Measurements from ENCODE around the gene C22orf23. TPM values are rescaled to one million over a fixed set of nuclear protein-coding genes. Genes with fewer than 3 reads are reported as not detected.

C22orf23 gene
- total RNA-seq, 1 donor from 2014 or later: 0.79 TPM

- Mint-ChIP-seq H3K27ac (ENCODE audit: unreplicated experiment) (no peak overlapping the region), H3K4me3 (no peak overlapping the region), H3K9me3 (no peaks in the 10 kb centered on the region), H3K36me3 (ENCODE audit: low read depth) (no peaks in the 10 kb centered on the region), H3K4me1 (no peaks in the 10 kb centered on the region), H3K27me3 (ENCODE audit: low read depth) (no peaks in the 10 kb centered on the region)
- no peak for TF ChIP-seq CTCF (conservative IDR thresholded peaks at IDR 0.05)
- no peak for DNase-seq (ENCODE audit: low read depth, low spot score)
Measured at GRCh38 chr22:37918580-37919270, 34.7 kb downstream of the C22orf23 start.

GRCh38 chr22:37917874-37918548 is 35.4 kb downstream of the C22orf23 start:
- Mint-ChIP-seq H3K4me3 (no peak overlapping the region), H3K27me3 (ENCODE audit: low read depth) (no peaks in the 10 kb centered on the region), H3K27ac (ENCODE audit: unreplicated experiment) (no peak overlapping the region), H3K4me1 (no peaks in the 10 kb centered on the region), H3K9me3 (no peaks in the 10 kb centered on the region), H3K36me3 (ENCODE audit: low read depth) (no peaks in the 10 kb centered on the region)
- no peak for DNase-seq (ENCODE audit: low read depth, low spot score)
- TF ChIP-seq CTCF (conservative IDR thresholded peaks at IDR 0.05): no peak

GRCh38 chr22:37916311-37916710 is 37.1 kb downstream of the C22orf23 start:
- Mint-ChIP-seq H3K4me1 (peaks cover 6% of the 10 kb centered on the region), H3K27me3 (ENCODE audit: low read depth) (no peaks in the 10 kb centered on the region), H3K9me3 (no peaks in the 10 kb centered on the region), H3K36me3 (ENCODE audit: low read depth) (no peaks in the 10 kb centered on the region), H3K27ac (ENCODE audit: unreplicated experiment) (no peak overlapping the region), H3K4me3 (no peak overlapping the region)
- no peak for TF ChIP-seq CTCF (conservative IDR thresholded peaks at IDR 0.05)
- no peak for DNase-seq (ENCODE audit: low read depth, low spot score)

GRCh38 chr22:37913233-37913721 is 40.1 kb downstream of the C22orf23 start:
- H3K4me1 Mint-ChIP-seq: peaks cover 30% of the 10 kb centered on the region
- H3K27me3 Mint-ChIP-seq (ENCODE audit: low read depth): no peaks in the 10 kb centered on the region
- H3K4me3 Mint-ChIP-seq: no peak overlapping the region
- H3K9me3 Mint-ChIP-seq: no peaks in the 10 kb centered on the region
- H3K27ac Mint-ChIP-seq (ENCODE audit: unreplicated experiment): no peak overlapping the region
- no peak for DNase-seq (ENCODE audit: low read depth, low spot score)
- H3K36me3 Mint-ChIP-seq (ENCODE audit: low read depth): no peaks in the 10 kb centered on the region
- no peak for TF ChIP-seq CTCF (conservative IDR thresholded peaks at IDR 0.05)

GRCh38 chr22:37912171-37912570 is 41.2 kb downstream of the C22orf23 start:
- peaks cover 39% of the 10 kb centered on the region for H3K4me1 Mint-ChIP-seq
- no peaks in the 10 kb centered on the region for H3K36me3 Mint-ChIP-seq (ENCODE audit: low read depth)
- H3K9me3 Mint-ChIP-seq: no peaks in the 10 kb centered on the region
- no peak for DNase-seq (ENCODE audit: low read depth, low spot score)
- H3K27me3 Mint-ChIP-seq (ENCODE audit: low read depth): no peaks in the 10 kb centered on the region
- no peak overlapping the region for H3K4me3 Mint-ChIP-seq
- TF ChIP-seq CTCF (conservative IDR thresholded peaks at IDR 0.05): no peak
- H3K27ac Mint-ChIP-seq (ENCODE audit: unreplicated experiment): peak overlapping the region; percentile 27
